Pancreas (tissue), 10 donors: ENCODE results near the gene VWA1. TPM values are rescaled to one million over a fixed set of nuclear protein-coding genes. Genes with fewer than 3 reads are reported as not detected.

Experiments used
- ATAC-seq, 4 donors: fragments of 200-7000 bp; cut with Tn5 transposase; one replicate each; pipeline versions ENCODE4 v1.8.0 to v1.9.1; 2020; ENCODE audit warnings: mild to moderate bottlenecking in 4 of 4, moderate library complexity in 4 of 4
- DNase-seq, 6 donors: peaks; one replicate each; pipeline ENCODE4 v3.0.0-alpha.2; 2020
- FAIRE-seq: peaks from 2 replicates; lab custom pipeline; 2012; peaks lifted over from hg19 to GRCh38; lab: Jason Lieb, UNC
- H3K27ac ChIP-seq, 4 donors: fragments of 200-600 bp; sonication (generic); 1 replicate in 3 of 4; 2 replicates in 1 of 4; pipeline versions ENCODE4 v1.5.0 to v1.8.0; 2020
- H3K27me3 ChIP-seq, 4 donors: fragments of 200-600 bp; one replicate each; pipeline ENCODE4 v1.8.0; 2021
- H3K36me3 ChIP-seq, 3 donors: fragments of 200-600 bp; sonication (generic) in 1 of 3; one replicate each; pipeline versions ENCODE4 v1.5.0 to v1.8.0; 2020 to 2021
- H3K4me1 ChIP-seq, 3 donors: fragments of 200-600 bp; one replicate each; pipeline ENCODE4 v1.8.0; 2021
- H3K4me3 ChIP-seq, 4 donors: fragments of 200-600 bp; sonication (generic) in 2 of 4; one replicate each; pipeline versions ENCODE4 v1.5.0 to v1.8.0; 2020 to 2021
- H3K9me3 ChIP-seq, 4 donors: fragments of 200-600 bp; one replicate each; pipeline ENCODE4 v1.8.0; 2021
- WGBS, 2 donors: extraction: QIAGEN DNeasy Blood & Tissue Kit; methylation state at CpG; one replicate each; pipeline ENCODE4 v1.1.7; 2013; 5-methylcytosine and 5-hydroxymethylcytosine counted together
- intact Hi-C, 3 donors: fragments of 100-400 bp; cut with DNase I; formaldehyde crosslinking; loops; one replicate each; pipeline versions ENCODE4 v1.11.1 to v1.14.2; 2022
- polyA plus RNA-seq, 2 donors: library from polyadenylated mRNA; stranded (reverse); fragments of 200-250 nt; gene quantifications; one replicate each; pipeline ENCODE4 v1.2.3, GENCODE V29; 2013
- total RNA-seq, 6 donors: library from RNA; stranded (reverse); fragmentation: NEBNext Ultra II Directional in 4 of 6; extraction: Animal tissue kit (Norgen Biotek cat#: 25700) in 4 of 6; gene quantifications; one replicate each; pipeline versions ENCODE4 v1.2.1 to v1.2.4, GENCODE V29; 2021 to 2023
- TF ChIP-seq, protein P1 (sequence below), 4 donors: fragments of 200-600 bp; sonication (generic) in 3 of 4; IDR thresholded peaks; one replicate each; pipeline versions ENCODE4 v1.5.0 to v1.8.0; 2021; ENCODE audit warnings: antibody characterized with exemption in 4 of 4
- donor health status: healthy with polysubstance abuse.
- donor health status: DM: no; HTN: no; CAD: no; lungs with moderate emphysema.
- donor health status: DM: no; HTN: no; CAD: no.
- donor health status: control.
- donor health status: control.
- donor health status: Bipolar disorder and iron deficiency.
- donor health status: DM: yes; HTN: yes; CAD: no.
- donor health status: DM: no; HTN: no; CAD: no.
- donor health status: DM: no; HTN: no; CAD: no.
- donor health status: DM: yes; HTN: yes; CAD: no.

VWA1 gene
- total and polyA plus RNA-seq, 8 donors, result 25.4 to 138 (median 55.2) TPM

DNA sequence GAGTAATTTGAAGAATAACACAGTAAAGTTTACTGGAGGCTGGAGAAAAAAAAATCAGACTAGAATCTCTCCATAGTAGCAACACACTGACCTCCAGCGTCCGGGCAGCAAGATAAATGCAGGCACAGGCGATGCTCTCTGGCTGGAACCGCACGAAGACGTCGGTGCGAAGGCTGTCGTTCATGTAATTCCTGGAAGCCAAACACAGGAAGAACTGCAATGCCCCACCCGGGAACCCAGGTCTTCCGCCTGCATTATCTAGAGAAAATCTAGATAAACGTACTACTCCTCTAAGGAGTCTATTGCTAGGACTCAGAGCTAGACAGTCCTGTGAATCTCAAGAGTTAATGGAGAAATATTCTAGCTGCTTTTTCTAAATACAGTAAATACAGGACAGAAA lies 44.8 kb upstream of the VWA1 start:
- FAIRE-seq (no peak), ATAC-seq (no peak), DNase-seq (peak in 1 of 6 donors; percentile 17)
- WGBS, 2 donors, result 88 to 90% methylated on average over 12 of the region's 12 CpGs
- TF ChIP-seq, protein P1, sequence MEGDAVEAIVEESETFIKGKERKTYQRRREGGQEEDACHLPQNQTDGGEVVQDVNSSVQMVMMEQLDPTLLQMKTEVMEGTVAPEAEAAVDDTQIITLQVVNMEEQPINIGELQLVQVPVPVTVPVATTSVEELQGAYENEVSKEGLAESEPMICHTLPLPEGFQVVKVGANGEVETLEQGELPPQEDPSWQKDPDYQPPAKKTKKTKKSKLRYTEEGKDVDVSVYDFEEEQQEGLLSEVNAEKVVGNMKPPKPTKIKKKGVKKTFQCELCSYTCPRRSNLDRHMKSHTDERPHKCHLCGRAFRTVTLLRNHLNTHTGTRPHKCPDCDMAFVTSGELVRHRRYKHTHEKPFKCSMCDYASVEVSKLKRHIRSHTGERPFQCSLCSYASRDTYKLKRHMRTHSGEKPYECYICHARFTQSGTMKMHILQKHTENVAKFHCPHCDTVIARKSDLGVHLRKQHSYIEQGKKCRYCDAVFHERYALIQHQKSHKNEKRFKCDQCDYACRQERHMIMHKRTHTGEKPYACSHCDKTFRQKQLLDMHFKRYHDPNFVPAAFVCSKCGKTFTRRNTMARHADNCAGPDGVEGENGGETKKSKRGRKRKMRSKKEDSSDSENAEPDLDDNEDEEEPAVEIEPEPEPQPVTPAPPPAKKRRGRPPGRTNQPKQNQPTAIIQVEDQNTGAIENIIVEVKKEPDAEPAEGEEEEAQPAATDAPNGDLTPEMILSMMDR (IDR thresholded peaks at IDR 0.05), result no peak
- H3K4me1 ChIP-seq, result no peaks in the 10 kb centered on the region
- intact Hi-C loops, result no loop called here
- peaks cover 6 to 95% (median 68%) of the 10 kb centered on the region in 3 donors for H3K36me3 ChIP-seq
- no peak overlapping the region for H3K27ac ChIP-seq
- H3K4me3 ChIP-seq, result no peak overlapping the region
- no peaks in the 10 kb centered on the region for H3K27me3 ChIP-seq
- H3K9me3 ChIP-seq, result no peaks in the 10 kb centered on the region

GRCh38 chr1:1391225-1391624 lies 44.3 kb upstream of the VWA1 start:
- H3K27me3 ChIP-seq, result no peaks in the 10 kb centered on the region
- H3K27ac ChIP-seq, result no peak overlapping the region
- ATAC-seq (no peak), FAIRE-seq (no peak), DNase-seq (peak in 1 of 6 donors; percentile 20)
- TF ChIP-seq, protein P1 (IDR thresholded peaks at IDR 0.05), result no peak
- no peaks in the 10 kb centered on the region for H3K9me3 ChIP-seq
- WGBS, 2 donors, result 90 to 91% methylated on average over 12 of the region's 12 CpGs
- H3K36me3 ChIP-seq, result peaks cover 6 to 90% (median 63%) of the 10 kb centered on the region in 3 donors
- intact Hi-C loops, result no loop called here
- no peaks in the 10 kb centered on the region for H3K4me1 ChIP-seq
- H3K4me3 ChIP-seq, result no peak overlapping the region

DNA sequence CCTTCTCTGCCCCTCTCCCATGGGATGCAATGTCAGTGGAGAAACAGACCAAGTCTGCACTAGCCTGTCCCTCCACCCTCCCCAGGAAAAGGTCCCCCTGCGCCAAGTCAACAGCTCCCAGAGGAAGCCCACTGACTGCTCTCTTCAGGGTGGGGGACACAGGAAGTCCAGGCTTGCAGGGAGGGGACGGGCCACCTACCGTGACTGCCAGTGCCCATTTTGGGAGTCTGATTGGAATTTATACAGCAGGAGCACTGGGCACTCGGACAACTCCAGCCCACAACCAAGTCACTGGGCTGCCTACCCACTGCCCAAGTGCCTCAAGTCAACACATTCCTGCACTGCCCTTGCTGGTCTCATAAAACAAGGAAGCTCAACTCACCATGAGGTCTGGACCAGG lies 42.5 kb upstream of the VWA1 start:
- DNase-seq, result peak in 1 of 6 donors; percentile 24
- no peaks in the 10 kb centered on the region for H3K9me3 ChIP-seq
- TF ChIP-seq, protein P1 (IDR thresholded peaks at IDR 0.05), result no peak
- no peaks in the 10 kb centered on the region for H3K27me3 ChIP-seq
- intact Hi-C loops, result no loop called here
- H3K4me3 ChIP-seq, result no peak overlapping the region
- H3K27ac ChIP-seq, result no peak overlapping the region
- peaks cover 2 to 5% (median 5%) of the 10 kb centered on the region in 3 donors for H3K4me1 ChIP-seq
- ATAC-seq, result no peak
- no peak for FAIRE-seq
- WGBS, 2 donors, result 95 to 96% methylated on average over 4 of the region's 4 CpGs
- peaks cover 2 to 80% (median 55%) of the 10 kb centered on the region in 3 donors for H3K36me3 ChIP-seq

GRCh38 chr1:1393428-1393827 lies 42.1 kb upstream of the VWA1 start:
- WGBS, 2 donors, result 90 to 92% methylated on average over 11 of the region's 11 CpGs
- intact Hi-C loops, result no loop called here
- H3K4me1 ChIP-seq, result peaks cover 4 to 9% (median 8%) of the 10 kb centered on the region in 3 donors
- TF ChIP-seq, protein P1 (IDR thresholded peaks at IDR 0.05), result no peak
- ATAC-seq (no peak), FAIRE-seq (no peak), DNase-seq (peak in 1 of 6 donors; percentile 43)
- peaks cover 2 to 76% (median 51%) of the 10 kb centered on the region in 3 donors for H3K36me3 ChIP-seq
- H3K4me3 ChIP-seq, result no peak overlapping the region
- H3K27me3 ChIP-seq, result no peaks in the 10 kb centered on the region
- H3K27ac ChIP-seq, result no peak overlapping the region
- no peaks in the 10 kb centered on the region for H3K9me3 ChIP-seq

DNA sequence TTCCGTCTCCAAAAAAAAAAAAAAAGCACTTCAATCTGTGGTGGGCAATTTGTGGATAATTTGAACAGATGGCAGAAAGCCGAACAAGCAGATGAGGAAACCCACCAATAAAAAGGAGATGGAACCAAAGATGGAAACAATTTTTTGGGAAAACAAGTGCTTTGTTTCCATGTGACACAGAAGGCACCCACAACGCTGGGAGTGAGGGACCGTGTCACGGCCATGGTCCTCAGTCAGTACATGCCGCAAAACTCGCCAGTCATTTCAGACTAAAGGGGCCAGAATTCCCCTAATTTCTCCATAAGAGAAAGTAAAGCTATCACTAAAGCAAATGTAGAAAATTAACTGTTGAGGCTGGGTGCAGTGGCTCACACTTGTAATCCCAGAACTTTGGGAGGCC lies 41.4 kb upstream of the VWA1 start:
- ATAC-seq (no peak), FAIRE-seq (no peak), DNase-seq (peak in 1 of 6 donors; percentile 11)
- no peak overlapping the region for H3K4me3 ChIP-seq
- peaks cover 4 to 9% (median 8%) of the 10 kb centered on the region in 3 donors for H3K4me1 ChIP-seq
- no peak overlapping the region for H3K27ac ChIP-seq
- peaks cover 2 to 69% (median 49%) of the 10 kb centered on the region in 3 donors for H3K36me3 ChIP-seq
- no peaks in the 10 kb centered on the region for H3K9me3 ChIP-seq
- TF ChIP-seq, protein P1 (IDR thresholded peaks at IDR 0.05), result no peak
- WGBS, 2 donors, result 95 to 98% methylated on average over 7 of the region's 7 CpGs
- intact Hi-C loops, result no loop called here
- no peaks in the 10 kb centered on the region for H3K27me3 ChIP-seq
